OCI-LY3 (cell line): ENCODE results near the gene IRAK2.
A peak's percentile ranks its signal among the peaks of the same experiment; 100 is the strongest.
"Not testable (repeated sequence)": the region's sequence is repeated elsewhere in the genome, so short reads cannot be mapped to it uniquely, and the experiment has no call there.

Experiments
- H2AFZ ChIP-seq: fragments of 200-600, 300-600 bp; shearing (Covaris generic); 2 replicates; pipeline ENCODE4 v1.6.0; 2014; ENCODE audit warnings: antibody characterized with exemption, low read depth, low read length
- H3K27ac ChIP-seq: fragments of 200-600, 300-600 bp; sonication (generic); 2 replicates; pipeline ENCODE4 v1.5.1; 2014; ENCODE audit warnings: mild to moderate bottlenecking, low read length, moderate library complexity, mixed read lengths
- H3K27me3 ChIP-seq: fragments of 200-600, 300-600 bp; sonication (generic); 2 replicates; pipeline ENCODE4 v1.6.1; 2014; ENCODE audit warnings: low read depth, low read length, mixed read lengths
- H3K36me3 ChIP-seq: fragments of 200-600, 300-600 bp; sonication (generic); replicated peaks from 2 replicates; pipeline ENCODE3; 2014; ENCODE audit warnings: low read depth, low read length, mixed read lengths
- H3K4me1 ChIP-seq: fragments of 300-600, 200-600 bp; sonication (generic); 2 replicates; pipeline ENCODE4 v1.6.1; 2014; ENCODE audit warnings: low read length, mixed read lengths
- H3K4me2 ChIP-seq: fragments of 200-600, 300-600 bp; sonication (generic); 2 replicates; pipeline ENCODE4 v1.6.1; 2014; ENCODE audit warnings: low read length, mixed read lengths
- H3K4me3 ChIP-seq: fragments of 300-600, 200-600 bp; sonication (generic); 2 replicates; pipeline ENCODE4 v1.5.1; 2014; ENCODE audit warnings: antibody characterized with exemption, mild to moderate bottlenecking, low read length, moderate library complexity
- H3K79me2 ChIP-seq: fragments of 300-600, 200-600 bp; shearing (Covaris generic); 2 replicates; pipeline ENCODE4 v1.6.1; 2014; ENCODE audit warnings: mild to moderate bottlenecking, low read length, mixed read lengths
- H3K9ac ChIP-seq: fragments of 300-600, 200-600 bp; shearing (Covaris generic); 2 replicates; pipeline ENCODE4 v1.6.0; 2014; ENCODE audit warnings: mild to moderate bottlenecking, low read length, moderate library complexity
- H3K9me3 ChIP-seq: fragments of 200-600, 300-600 bp; shearing (Covaris generic); 2 replicates; pipeline ENCODE4 v1.6.1; 2014; ENCODE audit warnings: low read length, mixed read lengths; ENCODE audit not compliant: insufficient read depth
- H4K20me1 ChIP-seq: fragments of 200-600, 300-600 bp; sonication (generic); 2 replicates; pipeline ENCODE4 v1.6.1; 2016; ENCODE audit warnings: low read length, mixed read lengths; ENCODE audit not compliant: insufficient read depth
- EZH2phosphoT487 ChIP-seq: fragments of 200-600 bp; shearing (Covaris generic); IDR thresholded peaks from 2 replicates; pipeline ENCODE4 v1.6.1; 2018; ENCODE audit warnings: antibody characterized with exemption, mixed run types, low read depth
- TF ChIP-seq, protein P1 (sequence below): fragments of 200-600, 300-600 bp; sonication (generic); IDR thresholded peaks from 2 replicates; pipeline ENCODE4 v1.5.1; 2014; ENCODE audit warnings: antibody characterized with exemption, low read length, low read depth

IRAK2 gene

GRCh38 chr3:10160346-10160745, 4.4 kb upstream of the IRAK2 start:
- no peak overlapping the region for H3K4me2 ChIP-seq
- no peak overlapping the region for H3K9ac ChIP-seq
- TF ChIP-seq EZH2phosphoT487 = no peak
- TF ChIP-seq, protein P1, sequence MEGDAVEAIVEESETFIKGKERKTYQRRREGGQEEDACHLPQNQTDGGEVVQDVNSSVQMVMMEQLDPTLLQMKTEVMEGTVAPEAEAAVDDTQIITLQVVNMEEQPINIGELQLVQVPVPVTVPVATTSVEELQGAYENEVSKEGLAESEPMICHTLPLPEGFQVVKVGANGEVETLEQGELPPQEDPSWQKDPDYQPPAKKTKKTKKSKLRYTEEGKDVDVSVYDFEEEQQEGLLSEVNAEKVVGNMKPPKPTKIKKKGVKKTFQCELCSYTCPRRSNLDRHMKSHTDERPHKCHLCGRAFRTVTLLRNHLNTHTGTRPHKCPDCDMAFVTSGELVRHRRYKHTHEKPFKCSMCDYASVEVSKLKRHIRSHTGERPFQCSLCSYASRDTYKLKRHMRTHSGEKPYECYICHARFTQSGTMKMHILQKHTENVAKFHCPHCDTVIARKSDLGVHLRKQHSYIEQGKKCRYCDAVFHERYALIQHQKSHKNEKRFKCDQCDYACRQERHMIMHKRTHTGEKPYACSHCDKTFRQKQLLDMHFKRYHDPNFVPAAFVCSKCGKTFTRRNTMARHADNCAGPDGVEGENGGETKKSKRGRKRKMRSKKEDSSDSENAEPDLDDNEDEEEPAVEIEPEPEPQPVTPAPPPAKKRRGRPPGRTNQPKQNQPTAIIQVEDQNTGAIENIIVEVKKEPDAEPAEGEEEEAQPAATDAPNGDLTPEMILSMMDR = no peak
- no peak overlapping the region for H2AFZ ChIP-seq
- H3K27ac ChIP-seq = no peak overlapping the region
- H3K9me3 ChIP-seq = no peaks in the 10 kb centered on the region
- peaks cover 7% of the 10 kb centered on the region for H3K4me1 ChIP-seq
- no peaks in the 10 kb centered on the region for H4K20me1 ChIP-seq
- no peaks in the 10 kb centered on the region for H3K27me3 ChIP-seq
- H3K4me3 ChIP-seq = no peak overlapping the region
- H3K36me3 ChIP-seq = no peaks in the 10 kb centered on the region
- H3K79me2 ChIP-seq = no peaks in the 10 kb centered on the region

GRCh38 chr3:10160925-10161324, 3.8 kb upstream of the IRAK2 start:
- TF ChIP-seq EZH2phosphoT487 = no peak
- TF ChIP-seq, protein P1 = no peak
- H3K36me3 ChIP-seq = no peaks in the 10 kb centered on the region
- peaks cover 7% of the 10 kb centered on the region for H3K4me1 ChIP-seq
- no peaks in the 10 kb centered on the region for H3K9me3 ChIP-seq
- H3K4me2 ChIP-seq = no peak overlapping the region
- H3K27ac ChIP-seq = no peak overlapping the region
- H3K4me3 ChIP-seq = no peak overlapping the region
- H4K20me1 ChIP-seq = no peaks in the 10 kb centered on the region
- H3K9ac ChIP-seq = no peak overlapping the region
- H2AFZ ChIP-seq = no peak overlapping the region
- H3K79me2 ChIP-seq = no peaks in the 10 kb centered on the region
- H3K27me3 ChIP-seq = no peaks in the 10 kb centered on the region

DNA sequence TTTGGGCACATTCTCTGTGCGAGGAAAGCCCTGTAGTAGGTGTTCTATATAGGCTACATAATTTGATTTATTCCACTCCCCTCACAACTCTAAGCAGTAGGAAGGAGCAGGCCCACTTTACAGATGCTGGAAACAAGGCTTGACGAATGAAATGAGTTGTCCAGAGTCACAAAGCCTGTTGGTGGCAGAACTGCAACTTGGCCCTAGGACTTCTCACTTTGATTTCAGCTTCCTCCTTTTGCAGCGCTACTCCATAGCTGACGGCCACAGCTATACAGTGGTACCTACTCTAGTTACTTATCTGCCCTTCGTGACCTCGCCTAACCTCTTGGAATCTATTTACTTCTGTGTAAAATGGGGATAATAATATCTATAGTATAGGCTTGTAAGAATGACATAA, 2.5 kb upstream of the IRAK2 start:
- Histone ChIP-seq H3K4me2 (0 out of 2 replicates have a peak overlapping the region, but pooled peaks have one; percentile 13), H3K4me1 (peaks cover 7% of the 10 kb centered on the region), H3K4me3 (no peak overlapping the region), H4K20me1 (no peaks in the 10 kb centered on the region), H3K79me2 (no peaks in the 10 kb centered on the region), H3K9me3 (no peaks in the 10 kb centered on the region), H3K27me3 (no peaks in the 10 kb centered on the region), H3K36me3 (no peaks in the 10 kb centered on the region), H3K9ac (no peak overlapping the region), H3K27ac (no peak overlapping the region), H2AFZ (no peak overlapping the region)
- TF ChIP-seq, protein P1 = peak; percentile 40
- TF ChIP-seq EZH2phosphoT487 = no peak

- H3K9me3 ChIP-seq, H3K9ac ChIP-seq, H2AFZ ChIP-seq, H3K27ac ChIP-seq, H3K36me3 ChIP-seq, H3K27me3 ChIP-seq, H3K79me2 ChIP-seq, H3K4me1 ChIP-seq, H4K20me1 ChIP-seq: not testable (repeated sequence)
- Histone ChIP-seq H3K4me3 (peak overlapping the region; percentile 81), H3K4me2 (peak overlapping the region; percentile 71)
Observed at GRCh38 chr3:10164201-10164545, 546 bp upstream of the IRAK2 start.

DNA sequence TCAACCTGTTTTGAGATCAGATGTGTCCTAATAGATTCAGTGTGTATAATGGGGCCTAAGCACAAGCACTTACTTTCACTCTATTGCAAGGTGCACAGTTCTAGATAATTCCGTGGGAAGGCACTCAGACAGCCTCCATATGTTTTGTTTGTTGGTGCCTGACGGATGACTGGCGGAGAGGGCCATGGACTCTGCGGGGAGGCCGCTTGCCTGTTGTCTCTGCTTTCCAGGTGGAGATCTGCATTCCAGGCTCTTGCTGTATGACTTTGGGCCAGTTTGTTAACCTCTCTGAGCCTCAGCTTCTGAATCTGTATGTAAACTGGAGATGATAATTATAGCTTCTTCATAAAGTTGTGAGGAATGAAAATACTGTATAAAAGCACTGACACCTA, 1.5 kb downstream of the IRAK2 start:
- H3K4me2 ChIP-seq = no peak overlapping the region
- H4K20me1 ChIP-seq = no peaks in the 10 kb centered on the region
- H3K36me3 ChIP-seq = no peaks in the 10 kb centered on the region
- H3K9ac ChIP-seq = no peak overlapping the region
- H3K27me3 ChIP-seq = no peaks in the 10 kb centered on the region
- H2AFZ ChIP-seq = no peak overlapping the region
- no peak overlapping the region for H3K27ac ChIP-seq
- peaks cover 3% of the 10 kb centered on the region; the same call in 1 of the 2 replicates for H3K9me3 ChIP-seq
- peaks cover 7% of the 10 kb centered on the region for H3K4me1 ChIP-seq
- H3K79me2 ChIP-seq = no peaks in the 10 kb centered on the region
- TF ChIP-seq, protein P1 = no peak
- TF ChIP-seq EZH2phosphoT487 = no peak
- no peak overlapping the region for H3K4me3 ChIP-seq
